ENCODE measurements around the gene HMG20B.
"Not testable (repeated sequence)": the region's sequence is repeated elsewhere in the genome, so short reads cannot be mapped to it uniquely, and the experiment has no call there.

HMG20B gene

GRCh38 chr19:3572855-3573161 lies at the start of gene HMG20B:
TSS of gene HMG20B (plus strand) at chr19:3572944. CDS start at chr19:3573310, 366 bp downstream.
- no peak for DNase-seq (ENCODE audit: low spot score)

- no peak for DNase-seq (ENCODE audit: low spot score)
Observed at GRCh38 chr19:3523361-3524077, 49.2 kb upstream of the HMG20B start.

GRCh38 chr19:3524078-3524842 lies 48.5 kb upstream of the HMG20B start:
- DNase-seq (ENCODE audit: low spot score) = no peak

GRCh38 chr19:3524904-3525451 lies 47.8 kb upstream of the HMG20B start:
- DNase-seq (ENCODE audit: low spot score) = no peak

GRCh38 chr19:3526507-3527237 lies 46.1 kb upstream of the HMG20B start:
- no peak for DNase-seq (ENCODE audit: low spot score)

- no peak for DNase-seq (ENCODE audit: low spot score)
Observed at GRCh38 chr19:3527238-3527910, 45.4 kb upstream of the HMG20B start.

GRCh38 chr19:3528080-3528479 lies 44.7 kb upstream of the HMG20B start:
- no peak for DNase-seq (ENCODE audit: low spot score)

GRCh38 chr19:3528539-3529211 lies 44.1 kb upstream of the HMG20B start:
- no peak for DNase-seq (ENCODE audit: low spot score)

GRCh38 chr19:3529299-3529698 lies 43.4 kb upstream of the HMG20B start:
- not testable (repeated sequence) for DNase-seq (ENCODE audit: low spot score)

GRCh38 chr19:3530389-3530788 lies 42.4 kb upstream of the HMG20B start:
- DNase-seq (ENCODE audit: low spot score) = no peak

GRCh38 chr19:3531716-3532115 lies 41.0 kb upstream of the HMG20B start:
- no peak for DNase-seq (ENCODE audit: low spot score)

GRCh38 chr19:3532154-3532786 lies 40.5 kb upstream of the HMG20B start:
- no peak for DNase-seq (ENCODE audit: low spot score)

GRCh38 chr19:3533033-3533432 lies 39.7 kb upstream of the HMG20B start:
- DNase-seq (ENCODE audit: low spot score) = no peak

- DNase-seq (ENCODE audit: low spot score) = no peak
Observed at GRCh38 chr19:3533563-3534216, 39.1 kb upstream of the HMG20B start.

GRCh38 chr19:3534375-3535234 lies 38.1 kb upstream of the HMG20B start:
- no peak for DNase-seq (ENCODE audit: low spot score)

GRCh38 chr19:3535235-3535535 lies 37.6 kb upstream of the HMG20B start:
- DNase-seq (ENCODE audit: low spot score) = no peak

GRCh38 chr19:3535563-3535965 lies 37.2 kb upstream of the HMG20B start:
- DNase-seq (ENCODE audit: low spot score) = no peak

- no peak for DNase-seq (ENCODE audit: low spot score)
Observed at GRCh38 chr19:3535981-3536380, 36.8 kb upstream of the HMG20B start.

GRCh38 chr19:3536429-3537100 lies 36.2 kb upstream of the HMG20B start:
- DNase-seq (ENCODE audit: low spot score) = no peak

Data from CD4-positive, alpha-beta T cell treated with Interleukin-2 at 100 ng/mL for 4 hours (primary cell).